Measurements from ENCODE around the gene MPPE1.

Gene MPPE1

DNA sequence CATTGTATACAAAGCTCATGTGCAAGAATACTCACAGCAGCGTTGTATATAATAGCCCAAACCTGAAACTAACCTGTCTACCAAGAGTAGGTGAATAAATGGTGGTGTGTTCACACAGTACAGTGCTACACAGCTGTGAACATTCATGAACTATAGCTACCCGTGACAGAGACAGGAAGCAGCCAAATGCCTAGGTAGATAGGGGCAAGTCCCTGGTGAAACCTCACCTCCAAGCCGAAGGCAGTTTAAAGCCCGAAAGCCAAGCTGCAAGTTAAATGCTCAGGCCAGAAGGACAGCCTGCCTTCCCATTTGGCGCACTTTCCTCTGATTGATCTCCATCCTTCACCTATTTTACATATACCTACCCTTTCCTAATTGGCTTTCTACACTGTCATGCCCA, 36.7 kb upstream of the MPPE1 start:
- H3K9ac ChIP-seq (ENCODE audit: low read length): no peak overlapping the region
- no peaks in the 10 kb centered on the region for H3K9me3 ChIP-seq (ENCODE audit: insufficient read depth, low read length)
- H3K36me3 ChIP-seq (replicated peaks; ENCODE audit: low read depth, low read length): no peaks in the 10 kb centered on the region
- no peak overlapping the region for H3K4me3 ChIP-seq (ENCODE audit: low read length)
- H3K27me3 ChIP-seq (ENCODE audit: low read depth, low read length): peaks cover 3% of the 10 kb centered on the region; the same call in 1 of the 2 replicates
- no peak for TF ChIP-seq EZH2phosphoT487 (IDR thresholded peaks at IDR 0.05; ENCODE audit: low read depth)
- TF ChIP-seq, protein P1, sequence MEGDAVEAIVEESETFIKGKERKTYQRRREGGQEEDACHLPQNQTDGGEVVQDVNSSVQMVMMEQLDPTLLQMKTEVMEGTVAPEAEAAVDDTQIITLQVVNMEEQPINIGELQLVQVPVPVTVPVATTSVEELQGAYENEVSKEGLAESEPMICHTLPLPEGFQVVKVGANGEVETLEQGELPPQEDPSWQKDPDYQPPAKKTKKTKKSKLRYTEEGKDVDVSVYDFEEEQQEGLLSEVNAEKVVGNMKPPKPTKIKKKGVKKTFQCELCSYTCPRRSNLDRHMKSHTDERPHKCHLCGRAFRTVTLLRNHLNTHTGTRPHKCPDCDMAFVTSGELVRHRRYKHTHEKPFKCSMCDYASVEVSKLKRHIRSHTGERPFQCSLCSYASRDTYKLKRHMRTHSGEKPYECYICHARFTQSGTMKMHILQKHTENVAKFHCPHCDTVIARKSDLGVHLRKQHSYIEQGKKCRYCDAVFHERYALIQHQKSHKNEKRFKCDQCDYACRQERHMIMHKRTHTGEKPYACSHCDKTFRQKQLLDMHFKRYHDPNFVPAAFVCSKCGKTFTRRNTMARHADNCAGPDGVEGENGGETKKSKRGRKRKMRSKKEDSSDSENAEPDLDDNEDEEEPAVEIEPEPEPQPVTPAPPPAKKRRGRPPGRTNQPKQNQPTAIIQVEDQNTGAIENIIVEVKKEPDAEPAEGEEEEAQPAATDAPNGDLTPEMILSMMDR (IDR thresholded peaks at IDR 0.05; ENCODE audit: low read depth, low read length): no peak
- no peak overlapping the region for H3K4me2 ChIP-seq (ENCODE audit: low read length)
- no peaks in the 10 kb centered on the region for H3K79me2 ChIP-seq (ENCODE audit: low read length)
- no peaks in the 10 kb centered on the region for H4K20me1 ChIP-seq (ENCODE audit: insufficient read depth, low read length)
- no peak overlapping the region for H3K27ac ChIP-seq (ENCODE audit: low read length)
- H2AFZ ChIP-seq (ENCODE audit: low read depth, low read length): no peak overlapping the region
- H3K4me1 ChIP-seq (ENCODE audit: low read length): no peaks in the 10 kb centered on the region

DNA sequence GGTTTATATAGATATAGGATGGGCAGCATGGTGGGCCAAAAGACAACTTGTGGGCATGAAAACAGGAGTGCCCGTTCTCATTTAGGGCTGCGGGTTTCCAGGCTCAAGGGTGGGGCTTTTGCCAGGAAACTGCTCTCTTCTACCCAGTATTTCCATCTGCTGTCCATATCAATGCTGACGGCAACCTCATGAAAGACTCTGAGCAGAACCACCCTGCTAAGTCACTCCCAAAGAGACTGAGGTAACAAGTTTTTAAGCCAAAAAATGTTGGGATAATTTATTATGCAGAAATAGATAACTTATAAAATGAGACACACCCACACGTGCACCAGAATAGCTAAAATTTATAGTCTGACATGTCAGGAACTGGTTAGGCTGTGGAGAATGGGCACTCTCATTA, 36.1 kb upstream of the MPPE1 start:
- H3K4me2 ChIP-seq (ENCODE audit: low read length): no peak overlapping the region
- H3K4me1 ChIP-seq (ENCODE audit: low read length): no peaks in the 10 kb centered on the region
- peaks cover 3% of the 10 kb centered on the region; the same call in 1 of the 2 replicates for H3K27me3 ChIP-seq (ENCODE audit: low read depth, low read length)
- TF ChIP-seq, protein P1 (IDR thresholded peaks at IDR 0.05; ENCODE audit: low read depth, low read length): no peak
- TF ChIP-seq EZH2phosphoT487 (IDR thresholded peaks at IDR 0.05; ENCODE audit: low read depth): no peak
- no peaks in the 10 kb centered on the region for H3K79me2 ChIP-seq (ENCODE audit: low read length)
- no peak overlapping the region for H3K9ac ChIP-seq (ENCODE audit: low read length)
- no peak overlapping the region for H2AFZ ChIP-seq (ENCODE audit: low read depth, low read length)
- no peak overlapping the region for H3K27ac ChIP-seq (ENCODE audit: low read length)
- no peaks in the 10 kb centered on the region for H3K36me3 ChIP-seq (replicated peaks; ENCODE audit: low read depth, low read length)
- H3K9me3 ChIP-seq (ENCODE audit: insufficient read depth, low read length): no peaks in the 10 kb centered on the region
- H4K20me1 ChIP-seq (ENCODE audit: insufficient read depth, low read length): no peaks in the 10 kb centered on the region
- no peak overlapping the region for H3K4me3 ChIP-seq (ENCODE audit: low read length)

DNA sequence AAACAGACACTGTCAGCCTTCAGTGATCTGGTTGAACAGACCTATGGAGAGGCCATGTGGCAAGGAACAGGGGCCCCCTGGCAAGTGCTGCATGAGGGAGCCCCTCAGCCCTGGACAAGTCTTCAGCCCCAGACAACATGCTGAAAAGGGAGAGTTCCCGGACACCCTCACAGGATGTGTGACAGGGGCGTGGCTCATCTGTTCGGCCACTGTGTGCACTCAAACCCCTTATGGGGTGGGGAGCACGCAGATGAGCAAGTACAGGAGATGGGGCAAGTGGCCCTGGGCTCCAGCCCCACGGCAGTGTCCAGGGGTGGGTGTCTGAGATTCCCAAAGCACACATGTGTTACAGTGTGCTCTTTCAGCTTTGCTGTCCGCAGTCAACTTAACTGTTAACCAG, 35.4 kb upstream of the MPPE1 start:
- Histone ChIP-seq H3K79me2 (ENCODE audit: low read length) (no peaks in the 10 kb centered on the region), H2AFZ (ENCODE audit: low read depth, low read length) (no peak overlapping the region), H3K4me3 (ENCODE audit: low read length) (no peak overlapping the region), H3K27me3 (ENCODE audit: low read depth, low read length) (peaks cover 3% of the 10 kb centered on the region; the same call in 1 of the 2 replicates), H3K4me1 (ENCODE audit: low read length) (no peaks in the 10 kb centered on the region), H3K36me3 (replicated peaks; ENCODE audit: low read depth, low read length) (no peaks in the 10 kb centered on the region), H3K9me3 (ENCODE audit: insufficient read depth, low read length) (no peaks in the 10 kb centered on the region), H3K27ac (ENCODE audit: low read length) (no peak overlapping the region), H3K9ac (ENCODE audit: low read length) (no peak overlapping the region), H4K20me1 (ENCODE audit: insufficient read depth, low read length) (no peaks in the 10 kb centered on the region), H3K4me2 (ENCODE audit: low read length) (no peak overlapping the region)
- TF ChIP-seq, protein P1 (IDR thresholded peaks at IDR 0.05; ENCODE audit: low read depth, low read length): no peak
- no peak for TF ChIP-seq EZH2phosphoT487 (IDR thresholded peaks at IDR 0.05; ENCODE audit: low read depth)

DNA sequence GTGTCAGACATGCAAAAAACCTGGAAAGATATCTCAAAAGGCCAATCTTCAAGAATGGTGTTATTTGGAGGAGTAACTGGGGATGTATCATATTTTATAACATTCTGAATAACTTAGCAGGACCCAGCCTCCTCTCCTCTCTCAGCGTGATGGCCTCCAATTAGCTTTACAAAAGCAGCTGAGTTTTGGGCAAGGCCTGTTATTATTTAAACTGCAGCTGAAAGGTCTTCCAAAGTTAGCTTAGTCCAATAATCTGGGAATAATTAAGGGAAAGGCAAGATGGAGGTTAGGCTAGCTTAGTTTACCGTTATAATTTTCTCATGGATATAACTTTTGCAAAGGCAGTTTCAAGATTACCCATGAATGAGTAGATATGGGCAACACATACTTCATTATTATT, 32.8 kb upstream of the MPPE1 start:
- Histone ChIP-seq H4K20me1 (ENCODE audit: insufficient read depth, low read length) (no peaks in the 10 kb centered on the region), H3K36me3 (replicated peaks; ENCODE audit: low read depth, low read length) (no peaks in the 10 kb centered on the region), H3K4me2 (ENCODE audit: low read length) (no peak overlapping the region), H2AFZ (ENCODE audit: low read depth, low read length) (no peak overlapping the region), H3K9me3 (ENCODE audit: insufficient read depth, low read length) (no peaks in the 10 kb centered on the region), H3K27ac (ENCODE audit: low read length) (no peak overlapping the region), H3K4me1 (ENCODE audit: low read length) (no peaks in the 10 kb centered on the region), H3K9ac (ENCODE audit: low read length) (no peak overlapping the region), H3K79me2 (ENCODE audit: low read length) (no peaks in the 10 kb centered on the region), H3K4me3 (ENCODE audit: low read length) (no peak overlapping the region), H3K27me3 (ENCODE audit: low read depth, low read length) (peaks cover 3% of the 10 kb centered on the region; the same call in 1 of the 2 replicates)
- TF ChIP-seq EZH2phosphoT487 (IDR thresholded peaks at IDR 0.05; ENCODE audit: low read depth): no peak
- TF ChIP-seq, protein P1 (IDR thresholded peaks at IDR 0.05; ENCODE audit: low read depth, low read length): no peak

All from OCI-LY3 (cell line).